Measurements from ENCODE around the gene U2AF2.
A peak's percentile ranks its signal among the peaks of the same experiment; 100 is the strongest.

The U2AF2 gene

DNA sequence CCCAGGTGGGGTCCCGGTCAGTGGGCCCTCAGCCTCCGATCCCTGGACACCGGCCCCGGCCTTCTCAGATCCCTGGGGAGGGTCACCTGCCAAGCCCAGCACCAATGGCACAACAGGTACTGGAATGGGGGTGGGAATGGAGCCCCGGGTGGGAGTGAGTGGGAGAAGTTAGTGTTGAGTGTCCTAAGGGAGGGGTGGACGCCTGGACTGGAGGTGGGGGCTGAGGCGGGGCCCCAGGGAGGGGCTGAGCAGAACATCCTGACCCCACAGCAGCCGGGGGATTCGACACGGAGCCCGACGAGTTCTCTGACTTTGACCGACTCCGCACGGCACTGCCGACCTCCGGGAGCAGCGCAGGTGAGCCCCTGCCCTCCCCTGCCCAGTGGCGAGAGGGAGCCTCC lies 37.8 kb downstream of the U2AF2 start:
- H2AFZ ChIP-seq (ENCODE audit: low read length): no peak overlapping the region
- H3K79me1 ChIP-seq (ENCODE audit: low read depth, low read length): peaks cover 24% of the 10 kb centered on the region
- H3K9ac ChIP-seq (ENCODE audit: low read depth, low read length, poor library complexity): no peak overlapping the region
- no peak for DNase-seq (ENCODE audit: low spot score)
- H4K8ac ChIP-seq (ENCODE audit: low read depth, low read length): no peak overlapping the region
- H3K27me3 ChIP-seq (ENCODE audit: control insufficient read depth in 3 of 3, insufficient read depth in 3 of 3, low read depth in 1 of 3, low read length in 3 of 3): no peaks in the 10 kb centered on the region
- H3K4me2 ChIP-seq (ENCODE audit: insufficient read depth, low read length, poor library complexity, severe bottlenecking): no peak overlapping the region
- no peaks in the 10 kb centered on the region for H3K9me3 ChIP-seq (replicated peaks in 1 of 2; ENCODE audit: control insufficient read depth in 2 of 2, insufficient read depth in 1 of 2, low read depth in 1 of 2, low read length in 2 of 2)
- H4K91ac ChIP-seq (ENCODE audit: low read depth, low read length, poor library complexity): no peak overlapping the region
- no peaks in the 10 kb centered on the region for H3K4me1 ChIP-seq (ENCODE audit: control insufficient read depth in 2 of 2, insufficient read depth in 1 of 2, low read depth in 1 of 2, low read length in 2 of 2)
- H3K4ac ChIP-seq (ENCODE audit: low read length): no peak overlapping the region
- no peak overlapping the region for H2BK15ac ChIP-seq (ENCODE audit: low read length)
- H3K14ac ChIP-seq (ENCODE audit: low read length): no peak overlapping the region
- H3K23ac ChIP-seq (ENCODE audit: low read depth, low read length, poor library complexity): no peak overlapping the region
- peaks cover 50 to 93% of the 10 kb centered on the region in 2 donors for H3K36me3 ChIP-seq (replicated peaks in 1 of 2; ENCODE audit: control insufficient read depth in 2 of 2, insufficient read depth in 2 of 2, low read length in 2 of 2)
- no peak overlapping the region for H3K18ac ChIP-seq (ENCODE audit: low read length)
- H3K4me3 ChIP-seq (ENCODE audit: low read length in 2 of 2): no peak overlapping the region
- H2BK12ac ChIP-seq (ENCODE audit: low read length): no peak overlapping the region
- H2BK5ac ChIP-seq (ENCODE audit: low read length): no peak overlapping the region
- no peak overlapping the region for H2BK120ac ChIP-seq (ENCODE audit: low read depth, low read length)
- no peak overlapping the region for H3K27ac ChIP-seq (replicated peaks; ENCODE audit: low read length)
- no CpG with 5 or more reads among the region's 19 CpGs for WGBS, 2 donors (ENCODE audit: extremely low coverage in 2 of 2, insufficient read length in 2 of 2, insufficient replicate concordance in 1 of 2)
- no peak overlapping the region for H2AK5ac ChIP-seq (ENCODE audit: low read depth, low read length)

DNA sequence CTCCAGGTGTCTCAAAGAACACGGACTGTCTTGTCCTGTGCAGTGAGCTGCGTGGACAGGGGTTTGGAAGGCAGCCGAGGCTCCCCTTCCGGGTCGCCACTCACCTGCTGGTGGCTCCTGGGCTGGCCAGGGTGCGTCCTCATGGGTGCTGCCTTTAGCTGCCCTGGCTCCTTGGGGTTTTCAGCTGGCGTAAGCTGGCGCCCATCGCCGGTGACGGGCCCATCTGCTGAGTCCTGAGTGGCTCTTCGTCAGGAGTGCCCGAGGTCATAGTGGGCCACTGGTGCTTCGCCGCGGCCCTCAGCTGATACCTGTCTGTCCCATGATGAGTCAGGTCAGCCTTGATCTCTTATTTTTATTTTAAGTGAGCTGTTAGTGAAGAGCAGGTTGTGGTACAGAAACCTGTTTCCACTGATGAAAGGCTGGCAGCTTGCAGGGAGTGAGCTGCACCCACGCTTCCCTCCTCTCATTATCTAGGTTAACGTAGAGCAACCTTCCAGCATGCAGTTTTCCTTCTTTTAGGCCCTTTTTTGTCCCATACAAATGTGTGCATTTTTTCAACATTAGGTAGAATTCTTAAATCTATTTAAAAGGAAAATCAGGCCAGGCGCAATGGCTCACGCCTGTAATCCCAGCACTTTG lies 38.6 kb downstream of the U2AF2 start:
- Histone ChIP-seq H3K14ac (ENCODE audit: low read length) (no peak overlapping the region), H3K18ac (ENCODE audit: low read length) (no peak overlapping the region), H2BK5ac (ENCODE audit: low read length) (no peak overlapping the region), H3K4me1 (ENCODE audit: control insufficient read depth in 2 of 2, insufficient read depth in 1 of 2, low read depth in 1 of 2, low read length in 2 of 2) (no peaks in the 10 kb centered on the region), H3K4me2 (ENCODE audit: insufficient read depth, low read length, poor library complexity, severe bottlenecking) (no peak overlapping the region), H2AK5ac (ENCODE audit: low read depth, low read length) (no peak overlapping the region), H3K4ac (ENCODE audit: low read length) (no peak overlapping the region), H3K9me3 (replicated peaks in 1 of 2; ENCODE audit: control insufficient read depth in 2 of 2, insufficient read depth in 1 of 2, low read depth in 1 of 2, low read length in 2 of 2) (no peaks in the 10 kb centered on the region), H3K23ac (ENCODE audit: low read depth, low read length, poor library complexity) (no peak overlapping the region), H4K8ac (ENCODE audit: low read depth, low read length) (no peak overlapping the region), H3K36me3 (replicated peaks in 1 of 2; ENCODE audit: control insufficient read depth in 2 of 2, insufficient read depth in 2 of 2, low read length in 2 of 2) (peaks cover 50 to 91% of the 10 kb centered on the region in 2 donors), H3K27me3 (ENCODE audit: control insufficient read depth in 3 of 3, insufficient read depth in 3 of 3, low read depth in 1 of 3, low read length in 3 of 3) (no peaks in the 10 kb centered on the region), H4K91ac (ENCODE audit: low read depth, low read length, poor library complexity) (no peak overlapping the region), H2AFZ (ENCODE audit: low read length) (no peak overlapping the region), H3K27ac (replicated peaks; ENCODE audit: low read length) (no peak overlapping the region), H2BK15ac (ENCODE audit: low read length) (no peak overlapping the region), H3K4me3 (ENCODE audit: low read length in 2 of 2) (no peak overlapping the region), H2BK12ac (ENCODE audit: low read length) (no peak overlapping the region), H2BK120ac (ENCODE audit: low read depth, low read length) (no peak overlapping the region), H3K79me1 (ENCODE audit: low read depth, low read length) (peaks cover 22% of the 10 kb centered on the region), H3K9ac (ENCODE audit: low read depth, low read length, poor library complexity) (no peak overlapping the region)
- WGBS, 2 donors (ENCODE audit: extremely low coverage in 2 of 2, insufficient read length in 2 of 2, insufficient replicate concordance in 1 of 2): no CpG with 5 or more reads among the region's 20 CpGs
- no peak for DNase-seq (ENCODE audit: low spot score)

DNA sequence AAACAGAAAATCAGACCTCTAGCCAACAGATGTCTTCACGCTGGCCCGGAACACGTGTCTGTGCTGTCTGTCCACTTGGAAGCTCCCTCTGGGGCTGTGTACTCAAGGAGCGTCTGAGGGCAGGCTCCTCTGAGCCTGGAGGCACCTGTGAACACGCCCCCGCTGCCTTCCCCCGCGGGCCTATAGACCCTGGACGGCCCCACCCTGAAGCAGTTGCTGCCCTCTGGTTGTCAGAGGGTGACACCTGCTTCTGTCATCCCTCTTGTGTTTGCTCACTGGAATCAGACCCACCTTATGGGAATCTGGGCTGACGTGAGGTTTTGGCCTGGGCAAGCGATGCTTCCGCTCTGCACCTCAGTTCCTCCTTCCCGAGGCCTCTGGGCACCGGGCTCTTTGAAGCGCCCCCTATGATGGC lies 39.4 kb downstream of the U2AF2 start:
- no peak overlapping the region for H3K14ac ChIP-seq (ENCODE audit: low read length)
- DNase-seq (ENCODE audit: low spot score): no peak
- H2AK5ac ChIP-seq (ENCODE audit: low read depth, low read length): no peak overlapping the region
- H3K23ac ChIP-seq (ENCODE audit: low read depth, low read length, poor library complexity): no peak overlapping the region
- H3K4me3 ChIP-seq (ENCODE audit: low read length in 2 of 2): peak overlapping the region in 1 of 2 donors; percentile 25
- H4K91ac ChIP-seq (ENCODE audit: low read depth, low read length, poor library complexity): no peak overlapping the region
- H2BK15ac ChIP-seq (ENCODE audit: low read length): no peak overlapping the region
- H2BK120ac ChIP-seq (ENCODE audit: low read depth, low read length): no peak overlapping the region
- no peak overlapping the region for H3K4me2 ChIP-seq (ENCODE audit: insufficient read depth, low read length, poor library complexity, severe bottlenecking)
- no peak overlapping the region for H2BK12ac ChIP-seq (ENCODE audit: low read length)
- peaks cover 17% of the 10 kb centered on the region for H3K79me1 ChIP-seq (ENCODE audit: low read depth, low read length)
- no peaks in the 10 kb centered on the region for H3K27me3 ChIP-seq (ENCODE audit: control insufficient read depth in 3 of 3, insufficient read depth in 3 of 3, low read depth in 1 of 3, low read length in 3 of 3)
- no peak overlapping the region for H3K4ac ChIP-seq (ENCODE audit: low read length)
- no peaks in the 10 kb centered on the region for H3K4me1 ChIP-seq (ENCODE audit: control insufficient read depth in 2 of 2, insufficient read depth in 1 of 2, low read depth in 1 of 2, low read length in 2 of 2)
- H4K8ac ChIP-seq (ENCODE audit: low read depth, low read length): no peak overlapping the region
- peak overlapping the region; percentile 13 for H2BK5ac ChIP-seq (ENCODE audit: low read length)
- no peak overlapping the region for H3K18ac ChIP-seq (ENCODE audit: low read length)
- no peak overlapping the region for H3K27ac ChIP-seq (replicated peaks; ENCODE audit: low read length)
- no peak overlapping the region for H2AFZ ChIP-seq (ENCODE audit: low read length)
- no peak overlapping the region for H3K9ac ChIP-seq (ENCODE audit: low read depth, low read length, poor library complexity)
- peaks cover 46 to 87% of the 10 kb centered on the region in 2 donors for H3K36me3 ChIP-seq (replicated peaks in 1 of 2; ENCODE audit: control insufficient read depth in 2 of 2, insufficient read depth in 2 of 2, low read length in 2 of 2)
- H3K9me3 ChIP-seq (replicated peaks in 1 of 2; ENCODE audit: control insufficient read depth in 2 of 2, insufficient read depth in 1 of 2, low read depth in 1 of 2, low read length in 2 of 2): no peaks in the 10 kb centered on the region
- WGBS, 2 donors (ENCODE audit: extremely low coverage in 2 of 2, insufficient read length in 2 of 2, insufficient replicate concordance in 1 of 2): no CpG with 5 or more reads among the region's 15 CpGs

DNA sequence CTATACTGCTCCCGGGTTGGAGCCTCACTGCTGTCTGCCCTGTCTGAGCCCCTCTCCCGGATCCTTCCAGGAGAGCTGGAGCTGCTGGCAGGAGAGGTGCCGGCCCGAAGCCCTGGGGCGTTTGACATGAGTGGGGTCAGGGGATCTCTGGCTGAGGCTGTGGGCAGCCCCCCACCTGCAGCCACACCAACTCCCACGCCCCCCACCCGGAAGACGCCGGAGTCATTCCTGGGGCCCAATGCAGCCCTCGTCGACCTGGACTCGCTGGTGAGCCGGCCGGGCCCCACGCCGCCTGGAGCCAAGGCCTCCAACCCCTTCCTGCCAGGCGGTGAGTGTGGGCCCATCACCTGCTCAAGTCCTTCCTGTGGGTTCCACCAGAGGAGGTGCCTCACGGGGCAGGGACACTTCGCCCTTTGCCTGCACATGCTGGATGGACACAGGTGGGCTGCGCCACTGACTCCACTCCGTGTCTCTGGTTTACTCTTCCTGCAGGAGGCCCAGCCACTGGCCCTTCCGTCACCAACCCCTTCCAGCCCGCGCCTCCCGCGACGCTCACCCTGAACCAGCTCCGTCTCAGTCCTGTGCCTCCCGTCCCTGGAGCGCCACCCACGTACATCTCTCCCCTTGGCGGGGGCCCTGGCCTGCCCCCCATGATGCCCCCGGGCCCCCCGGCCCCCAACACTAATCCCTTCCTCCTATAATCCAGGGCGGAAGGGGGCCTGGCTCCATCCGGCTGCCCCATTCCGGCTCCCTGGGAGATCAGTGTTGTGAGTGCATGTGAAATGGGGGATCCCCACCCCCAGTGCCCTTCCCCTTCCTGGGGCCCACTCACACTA lies 40.0 kb downstream of the U2AF2 start:
- Histone ChIP-seq H2BK5ac (ENCODE audit: low read length) (peak overlapping the region; percentile 13), H3K27me3 (ENCODE audit: control insufficient read depth in 3 of 3, insufficient read depth in 3 of 3, low read depth in 1 of 3, low read length in 3 of 3) (no peaks in the 10 kb centered on the region), H2AFZ (ENCODE audit: low read length) (no peak overlapping the region), H3K18ac (ENCODE audit: low read length) (no peak overlapping the region), H3K23ac (ENCODE audit: low read depth, low read length, poor library complexity) (no peak overlapping the region), H3K14ac (ENCODE audit: low read length) (no peak overlapping the region), H3K4me1 (ENCODE audit: control insufficient read depth in 2 of 2, insufficient read depth in 1 of 2, low read depth in 1 of 2, low read length in 2 of 2) (no peaks in the 10 kb centered on the region), H3K27ac (replicated peaks; ENCODE audit: low read length) (no peak overlapping the region), H3K4me2 (ENCODE audit: insufficient read depth, low read length, poor library complexity, severe bottlenecking) (no peak overlapping the region), H3K4me3 (ENCODE audit: low read length in 2 of 2) (peak overlapping the region in 1 of 2 donors; percentile 63), H3K4ac (ENCODE audit: low read length) (no peak overlapping the region), H3K9me3 (replicated peaks in 1 of 2; ENCODE audit: control insufficient read depth in 2 of 2, insufficient read depth in 1 of 2, low read depth in 1 of 2, low read length in 2 of 2) (no peaks in the 10 kb centered on the region), H2BK12ac (ENCODE audit: low read length) (no peak overlapping the region), H4K91ac (ENCODE audit: low read depth, low read length, poor library complexity) (no peak overlapping the region), H3K9ac (ENCODE audit: low read depth, low read length, poor library complexity) (no peak overlapping the region), H2BK120ac (ENCODE audit: low read depth, low read length) (no peak overlapping the region), H4K8ac (ENCODE audit: low read depth, low read length) (no peak overlapping the region), H2AK5ac (ENCODE audit: low read depth, low read length) (no peak overlapping the region), H3K79me1 (ENCODE audit: low read depth, low read length) (peaks cover 16% of the 10 kb centered on the region), H3K36me3 (replicated peaks in 1 of 2; ENCODE audit: control insufficient read depth in 2 of 2, insufficient read depth in 2 of 2, low read length in 2 of 2) (peaks cover 42 to 86% of the 10 kb centered on the region in 2 donors), H2BK15ac (ENCODE audit: low read length) (no peak overlapping the region)
- no peak for DNase-seq (ENCODE audit: low spot score)
- WGBS, 2 donors (ENCODE audit: extremely low coverage in 2 of 2, insufficient read length in 2 of 2, insufficient replicate concordance in 1 of 2): no CpG with 5 or more reads among the region's 37 CpGs
